Measurements from ENCODE around the gene IKBKG. TPM values are rescaled to one million over a fixed set of nuclear protein-coding genes. Genes with fewer than 3 reads are reported as not detected.

IKBKG gene
- total and polyA plus RNA-seq, 12 donors = 11.6 to 27.0 (median 15.1) TPM

- 6% methylated on average over 11 to 15 of the region's 15 CpGs for WGBS, 2 donors
- peak overlapping the region in 9 of 10 donors; percentile 8 to 47 (median 38) for H3K4me3 ChIP-seq
- ATAC-seq = peak; percentile 73 to 95 (median 91)
- H3K4me1 ChIP-seq = peaks cover 0 to 10% (median 0%) of the 10 kb centered on the region in 9 donors
- TF ChIP-seq, protein P1, sequence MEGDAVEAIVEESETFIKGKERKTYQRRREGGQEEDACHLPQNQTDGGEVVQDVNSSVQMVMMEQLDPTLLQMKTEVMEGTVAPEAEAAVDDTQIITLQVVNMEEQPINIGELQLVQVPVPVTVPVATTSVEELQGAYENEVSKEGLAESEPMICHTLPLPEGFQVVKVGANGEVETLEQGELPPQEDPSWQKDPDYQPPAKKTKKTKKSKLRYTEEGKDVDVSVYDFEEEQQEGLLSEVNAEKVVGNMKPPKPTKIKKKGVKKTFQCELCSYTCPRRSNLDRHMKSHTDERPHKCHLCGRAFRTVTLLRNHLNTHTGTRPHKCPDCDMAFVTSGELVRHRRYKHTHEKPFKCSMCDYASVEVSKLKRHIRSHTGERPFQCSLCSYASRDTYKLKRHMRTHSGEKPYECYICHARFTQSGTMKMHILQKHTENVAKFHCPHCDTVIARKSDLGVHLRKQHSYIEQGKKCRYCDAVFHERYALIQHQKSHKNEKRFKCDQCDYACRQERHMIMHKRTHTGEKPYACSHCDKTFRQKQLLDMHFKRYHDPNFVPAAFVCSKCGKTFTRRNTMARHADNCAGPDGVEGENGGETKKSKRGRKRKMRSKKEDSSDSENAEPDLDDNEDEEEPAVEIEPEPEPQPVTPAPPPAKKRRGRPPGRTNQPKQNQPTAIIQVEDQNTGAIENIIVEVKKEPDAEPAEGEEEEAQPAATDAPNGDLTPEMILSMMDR (IDR thresholded peaks at IDR 0.05) = peak in 8 of 9 donors; percentile 17 to 66 (median 56)
- peak overlapping the region; percentile 50 to 89 (median 77) for H3K27ac ChIP-seq
- intact Hi-C loops (cut with DNase I) = no loop called here
- H3K27me3 ChIP-seq = peaks cover 0 to 13% (median 0%) of the 10 kb centered on the region in 7 donors
- DNase-seq = peak; percentile 68 to 82
- H3K9me3 ChIP-seq = no peaks in the 10 kb centered on the region
- peaks cover 0 to 4% (median 0%) of the 10 kb centered on the region in 9 donors for H3K36me3 ChIP-seq
Observed at GRCh38 chrX:154526901-154527675, 20.3 kb upstream of the IKBKG start.

DNA sequence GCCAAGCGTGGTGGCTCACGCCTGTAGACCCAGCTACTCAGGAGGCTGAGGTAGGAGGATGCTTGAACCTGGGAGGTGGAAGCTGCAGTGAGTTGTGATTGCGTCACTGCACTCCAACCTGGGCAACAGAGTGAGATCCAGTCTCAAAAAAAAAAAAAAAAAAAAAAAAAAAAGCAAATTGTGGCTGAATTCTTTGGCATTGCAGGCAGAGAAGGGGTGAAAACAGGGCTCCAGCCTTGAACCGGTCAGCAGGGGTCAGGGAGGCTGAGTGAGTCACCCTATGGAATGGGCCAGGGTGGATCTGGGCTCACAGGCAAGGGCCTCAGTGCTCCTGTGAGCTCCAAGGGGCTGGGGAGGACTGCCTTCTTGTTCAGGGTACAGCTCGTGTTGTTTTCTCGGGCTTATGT is 18.2 kb upstream of the IKBKG start:
- peaks cover 0 to 12% (median 2%) of the 10 kb centered on the region in 9 donors for H3K4me1 ChIP-seq
- ATAC-seq (peak in 1 of 8 donors; percentile 15), DNase-seq (no peak)
- no peak overlapping the region for H3K4me3 ChIP-seq
- TF ChIP-seq, protein P1 (IDR thresholded peaks at IDR 0.05) = no peak
- no peak overlapping the region for H3K27ac ChIP-seq
- 90% methylated on average over 6 of the region's 6 CpGs for WGBS, 2 donors
- no peaks in the 10 kb centered on the region for H3K9me3 ChIP-seq
- peaks cover 0 to 9% (median 0%) of the 10 kb centered on the region in 7 donors for H3K27me3 ChIP-seq
- peaks cover 0 to 25% (median 0%) of the 10 kb centered on the region in 9 donors for H3K36me3 ChIP-seq
- intact Hi-C loops (cut with DNase I) = no loop called here

DNA sequence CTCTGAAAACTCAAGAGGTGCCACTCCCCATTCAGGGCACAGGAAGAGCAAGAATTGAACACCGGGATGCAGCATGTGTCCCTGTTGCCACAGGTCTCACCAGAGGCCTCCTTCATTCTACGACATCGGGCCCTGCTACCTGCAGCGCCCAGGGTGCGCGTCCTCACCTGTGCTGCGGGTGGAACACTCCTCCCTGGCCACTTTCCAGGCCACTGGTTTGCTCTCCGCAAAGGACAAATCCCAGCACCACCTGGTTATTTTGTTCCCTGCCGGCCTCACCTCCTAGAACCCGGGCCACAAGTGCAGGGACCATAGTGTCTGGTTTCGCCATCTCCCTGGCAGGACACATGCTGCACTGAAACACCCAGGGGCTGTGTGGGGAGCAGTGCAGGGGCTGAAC is 17.1 kb upstream of the IKBKG start:
- intact Hi-C loops (cut with DNase I) = loop anchor here in 1 of 10 donors (5.0 kb wide), 1 partner anchor 133 kb away; the partner anchor contains the start of gene RPL10
- no peak for ATAC-seq

DNA sequence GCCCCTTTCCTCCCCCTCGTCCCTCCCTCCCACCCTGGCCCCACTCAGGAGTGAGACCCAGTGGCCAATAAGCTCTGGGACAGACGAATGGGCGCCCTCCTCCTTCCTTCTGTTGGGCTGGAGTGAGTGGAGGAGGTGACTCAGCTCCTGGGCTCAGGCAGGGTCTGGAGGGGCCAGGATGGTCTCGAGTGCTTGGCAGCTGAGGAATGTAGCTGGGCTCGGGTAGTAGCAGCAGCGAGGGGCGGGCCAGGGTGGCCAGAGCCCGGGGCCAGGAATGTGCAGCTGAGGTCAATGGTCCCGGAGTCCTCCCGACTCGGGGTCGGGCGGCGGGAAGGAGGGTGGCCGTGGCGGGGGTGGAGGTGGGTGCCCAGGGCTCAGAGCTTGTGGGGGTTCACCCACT is 15.8 kb upstream of the IKBKG start:
- Histone ChIP-seq H3K27ac (no peak overlapping the region), H3K4me1 (peaks cover 0 to 21% (median 7%) of the 10 kb centered on the region in 9 donors), H3K27me3 (peaks cover 0 to 9% (median 0%) of the 10 kb centered on the region in 7 donors), H3K36me3 (peaks cover 0 to 41% (median 0%) of the 10 kb centered on the region in 9 donors), H3K9me3 (no peaks in the 10 kb centered on the region), H3K4me3 (no peak overlapping the region)
- ATAC-seq (no peak), DNase-seq (no peak)
- TF ChIP-seq, protein P1 (IDR thresholded peaks at IDR 0.05) = no peak
- 40 to 65% methylated on average over 3 to 16 of the region's 16 CpGs for WGBS, 2 donors
- intact Hi-C loops (cut with DNase I) = loop anchor here in 1 of 10 donors (5.0 kb wide), 1 partner anchor 134 kb away; the partner anchor contains the start of gene RPL10

More for the DNA sequence above, 17.1 kb upstream of the IKBKG start:
- H3K27me3 ChIP-seq = peaks cover 0 to 9% (median 0%) of the 10 kb centered on the region in 7 donors
- WGBS, 2 donors = 92 to 93% methylated on average over 9 to 11 of the region's 11 CpGs
- H3K4me1 ChIP-seq = peaks cover 0 to 21% (median 7%) of the 10 kb centered on the region in 9 donors
- H3K9me3 ChIP-seq = no peaks in the 10 kb centered on the region
- peaks cover 0 to 34% (median 0%) of the 10 kb centered on the region in 9 donors for H3K36me3 ChIP-seq
- no peak overlapping the region for H3K27ac ChIP-seq
- DNase-seq = no peak
- TF ChIP-seq, protein P1 (IDR thresholded peaks at IDR 0.05) = no peak
- no peak overlapping the region for H3K4me3 ChIP-seq

Data from heart right ventricle (tissue), 16 donors.